ENCODE data around the gene KCNN1. TPM values are rescaled to one million over a fixed set of nuclear protein-coding genes. Genes with fewer than 3 reads are reported as not detected.

The KCNN1 gene
- total RNA-seq, 1 donor from 2014 or later = under 0.01 TPM

DNA sequence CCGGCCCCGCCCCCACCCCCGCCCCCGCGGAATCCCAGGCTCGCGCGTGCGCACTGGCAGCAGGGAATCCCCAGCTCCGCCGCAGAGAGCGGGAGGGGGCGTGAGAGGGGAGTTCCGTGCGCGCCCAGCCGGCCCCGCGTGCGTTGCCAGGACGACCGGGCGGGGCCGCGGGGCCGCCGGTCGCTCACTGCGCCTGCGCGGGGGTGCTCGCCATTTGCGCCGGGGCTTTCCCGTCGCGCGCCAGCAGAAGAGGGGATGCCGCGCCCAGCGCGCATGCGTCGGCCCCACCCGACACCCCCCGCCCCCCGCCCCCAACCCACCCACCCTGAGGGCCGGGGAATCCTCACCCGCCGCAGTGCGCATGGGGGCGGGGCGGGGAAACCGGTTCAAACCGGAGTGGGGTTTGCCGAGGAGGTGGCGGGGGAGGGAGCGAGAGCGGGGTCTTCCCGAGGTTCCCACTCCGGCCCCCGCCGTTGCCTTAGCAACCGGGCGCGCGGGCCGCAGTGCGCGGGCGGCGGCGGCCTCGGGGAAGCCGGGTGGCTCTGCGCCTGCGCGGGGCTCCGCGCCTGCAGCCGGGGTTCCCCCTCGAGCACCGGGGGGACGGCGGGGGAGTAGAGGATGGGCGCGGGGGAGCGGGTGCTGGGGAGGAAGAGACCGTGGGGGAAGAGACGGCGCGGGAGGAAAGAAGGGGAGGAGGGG, 18.9 kb upstream of the KCNN1 start:
- peak; percentile 93 to 97 for DNase-seq (ENCODE audit: low read depth in 2 of 2)

- DNase-seq (ENCODE audit: low read depth in 2 of 2) = no peak
Observed at GRCh38 chr19:17948514-17948900, 18.4 kb upstream of the KCNN1 start.

GRCh38 chr19:17948931-17949930, 17.7 kb upstream of the KCNN1 start:
- DNase-seq (ENCODE audit: low read depth in 2 of 2) = no peak

GRCh38 chr19:17949956-17950309, 17.0 kb upstream of the KCNN1 start:
- no peak for DNase-seq (ENCODE audit: low read depth in 2 of 2)

- no peak for DNase-seq (ENCODE audit: low read depth in 2 of 2)
Observed at GRCh38 chr19:17950310-17951156, 16.4 kb upstream of the KCNN1 start.

- no peak for DNase-seq (ENCODE audit: low read depth in 2 of 2)
Observed at GRCh38 chr19:17951157-17951989, 15.5 kb upstream of the KCNN1 start.

- DNase-seq (ENCODE audit: low read depth in 2 of 2) = no peak
Observed at GRCh38 chr19:17951990-17952976, 14.6 kb upstream of the KCNN1 start.

DNA sequence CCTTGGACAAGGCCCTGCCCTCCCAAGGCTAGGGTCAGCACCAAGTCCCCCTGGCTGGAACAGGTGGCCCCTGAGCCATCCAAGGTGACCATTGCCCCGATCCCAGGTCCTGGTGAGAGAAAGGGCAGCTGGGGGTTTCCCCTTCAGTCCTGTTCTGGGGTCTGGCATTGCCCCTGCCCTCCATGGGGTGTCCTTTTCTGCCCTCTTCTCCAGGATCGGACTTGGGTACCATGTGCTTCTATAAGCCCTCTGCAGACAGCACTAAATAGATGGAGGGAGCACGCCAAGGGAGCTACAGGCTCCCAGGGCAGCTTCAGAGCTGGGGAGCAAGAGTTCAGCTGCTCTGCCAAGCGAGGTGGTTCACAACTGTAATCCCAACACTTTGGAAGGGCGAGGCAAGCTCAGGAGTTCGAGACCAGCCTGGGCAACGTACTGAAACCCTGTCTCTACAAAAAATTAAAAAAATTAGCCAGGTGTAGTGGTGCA, 13.5 kb upstream of the KCNN1 start:
- DNase-seq (ENCODE audit: low read depth in 2 of 2) = no peak

DNA sequence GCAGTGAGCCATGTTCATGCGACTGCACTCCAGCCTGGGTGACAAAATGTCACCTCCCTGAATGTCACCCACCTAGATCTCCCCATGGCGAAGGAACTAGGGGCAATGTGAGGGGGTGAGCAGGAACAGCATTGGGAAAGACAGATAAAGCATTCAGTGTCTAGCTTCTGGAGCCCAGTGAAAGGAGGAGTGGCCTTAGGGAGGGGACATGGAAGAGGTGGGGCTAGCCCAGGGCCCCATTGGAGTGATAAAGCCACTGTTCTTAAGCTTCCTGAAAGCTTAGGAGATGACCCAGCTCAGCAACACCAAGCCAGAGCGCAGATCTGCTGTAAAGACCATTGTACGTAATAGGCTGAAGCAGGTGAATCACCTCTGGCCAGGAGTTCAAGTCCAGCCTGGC, 13.0 kb upstream of the KCNN1 start:
- no peak for DNase-seq (ENCODE audit: low read depth in 2 of 2)

DNA sequence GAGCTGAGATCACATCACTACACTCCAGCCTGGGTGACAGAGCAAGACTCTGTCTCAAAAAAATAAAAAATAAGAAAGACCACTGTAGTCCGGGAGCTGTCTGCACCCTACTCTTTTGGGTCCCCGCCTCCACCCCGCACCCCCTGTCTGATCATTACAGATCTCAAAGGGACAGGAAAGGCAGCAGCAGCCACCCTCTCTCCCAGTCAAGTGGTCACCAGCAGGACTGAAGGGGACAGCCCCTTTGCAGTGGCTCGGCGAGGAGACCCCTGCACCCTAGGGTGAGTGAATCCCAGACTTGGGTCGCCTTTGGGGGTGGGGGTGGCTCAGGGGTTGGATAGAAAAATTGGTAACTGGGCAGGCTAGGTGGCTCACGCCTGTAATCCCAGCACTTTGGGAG, 12.5 kb upstream of the KCNN1 start:
- DNase-seq (ENCODE audit: low read depth in 2 of 2) = no peak

GRCh38 chr19:17957149-17957849, 9.6 kb upstream of the KCNN1 start:
- DNase-seq (ENCODE audit: low read depth in 2 of 2) = no peak

DNA sequence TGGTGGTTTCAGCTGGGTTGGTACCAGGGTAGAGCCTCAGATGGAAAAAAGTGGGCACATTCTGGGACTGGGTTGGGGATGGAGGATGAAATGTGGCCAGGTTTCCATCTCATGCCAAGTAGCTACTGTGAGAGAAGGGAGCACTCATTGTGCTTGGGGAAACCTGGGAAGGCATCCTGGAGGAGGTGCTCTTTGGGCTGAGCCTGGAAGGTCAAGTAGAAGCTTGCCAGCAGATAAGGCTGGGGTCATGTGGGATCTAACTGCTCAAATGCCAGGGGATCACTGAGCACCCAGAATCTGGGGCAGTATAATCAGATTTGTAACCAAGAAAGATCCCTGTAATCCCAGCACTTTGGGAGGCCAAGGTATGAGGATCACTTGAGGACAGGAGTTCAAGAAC, 9.0 kb upstream of the KCNN1 start:
- DNase-seq (ENCODE audit: low read depth in 2 of 2) = no peak

GRCh38 chr19:17963936-17964691, 2.8 kb upstream of the KCNN1 start:
- DNase-seq (ENCODE audit: low read depth in 2 of 2) = no peak

DNA sequence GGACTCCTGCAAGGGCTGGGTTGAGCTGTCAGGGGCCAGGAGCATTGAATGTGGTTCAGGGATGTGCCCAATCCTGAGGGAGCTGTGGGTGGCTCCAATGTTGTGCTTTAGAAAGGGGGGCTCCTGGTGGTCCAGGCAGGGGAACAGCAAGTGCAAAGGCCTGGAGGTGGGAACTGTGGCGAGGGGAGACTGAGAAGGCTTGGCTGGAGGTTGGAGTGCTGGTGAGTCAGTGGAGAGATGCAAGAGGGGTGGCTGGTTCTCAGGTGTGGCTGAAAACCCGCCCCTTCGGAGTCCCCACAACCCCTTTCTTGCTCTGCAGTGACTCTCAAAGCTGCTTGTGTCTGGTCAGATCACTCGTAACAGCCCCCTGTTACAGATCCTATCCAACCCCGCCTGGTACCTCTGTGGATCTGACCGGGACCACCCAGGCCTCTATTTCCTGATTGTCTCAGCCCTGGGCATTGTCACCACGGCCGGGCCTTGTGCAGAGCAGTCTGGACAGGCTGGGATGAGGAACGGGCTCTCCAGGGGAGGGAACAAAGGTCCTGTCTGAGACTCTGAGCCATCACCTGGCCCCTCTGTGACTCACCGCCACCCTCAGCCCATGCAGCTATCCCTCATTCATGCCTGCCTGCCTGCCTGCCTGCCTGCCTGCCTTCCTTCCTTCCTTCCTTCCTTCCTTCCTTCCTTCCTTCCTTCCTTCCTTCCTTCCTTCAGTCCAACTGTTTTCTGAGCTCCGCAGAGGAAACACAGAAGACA, 1.4 kb upstream of the KCNN1 start:
- no peak for DNase-seq (ENCODE audit: low read depth in 2 of 2)

GRCh38 chr19:17966129-17966483, 801 bp upstream of the KCNN1 start:
- DNase-seq (ENCODE audit: low read depth in 2 of 2) = no peak

- DNase-seq (ENCODE audit: low read depth in 2 of 2) = no peak
Observed at GRCh38 chr19:17967257-17968051, 547 bp downstream of the KCNN1 start.

DNA sequence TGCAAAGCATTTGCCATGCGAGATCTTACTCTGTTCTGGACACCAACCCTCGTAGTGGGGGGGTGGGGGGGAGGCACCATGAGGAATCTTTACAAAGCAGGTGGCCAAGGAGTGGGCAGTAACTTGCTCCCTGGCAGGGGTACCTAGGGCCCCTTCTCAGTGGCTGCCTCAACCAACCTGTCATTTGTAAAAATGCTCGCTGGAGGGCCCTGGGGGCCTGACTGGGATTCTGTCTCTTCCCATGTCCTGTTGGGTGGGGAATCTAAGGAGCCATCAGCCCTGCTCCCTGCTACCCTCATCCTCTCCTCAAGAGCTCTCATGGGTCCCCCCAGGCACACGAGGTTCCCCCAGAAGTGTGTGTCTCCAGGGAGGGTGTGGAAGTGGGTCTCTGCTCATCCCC, 1.5 kb downstream of the KCNN1 start:
- DNase-seq (ENCODE audit: low read depth in 2 of 2) = no peak
